Measurements from ENCODE around the gene NASP. TPM values are rescaled to one million over a fixed set of nuclear protein-coding genes. Genes with fewer than 3 reads are reported as not detected.

Gene NASP
- total RNA-seq, 2 experiments from 2014 or later: 227 to 246 TPM

DNA sequence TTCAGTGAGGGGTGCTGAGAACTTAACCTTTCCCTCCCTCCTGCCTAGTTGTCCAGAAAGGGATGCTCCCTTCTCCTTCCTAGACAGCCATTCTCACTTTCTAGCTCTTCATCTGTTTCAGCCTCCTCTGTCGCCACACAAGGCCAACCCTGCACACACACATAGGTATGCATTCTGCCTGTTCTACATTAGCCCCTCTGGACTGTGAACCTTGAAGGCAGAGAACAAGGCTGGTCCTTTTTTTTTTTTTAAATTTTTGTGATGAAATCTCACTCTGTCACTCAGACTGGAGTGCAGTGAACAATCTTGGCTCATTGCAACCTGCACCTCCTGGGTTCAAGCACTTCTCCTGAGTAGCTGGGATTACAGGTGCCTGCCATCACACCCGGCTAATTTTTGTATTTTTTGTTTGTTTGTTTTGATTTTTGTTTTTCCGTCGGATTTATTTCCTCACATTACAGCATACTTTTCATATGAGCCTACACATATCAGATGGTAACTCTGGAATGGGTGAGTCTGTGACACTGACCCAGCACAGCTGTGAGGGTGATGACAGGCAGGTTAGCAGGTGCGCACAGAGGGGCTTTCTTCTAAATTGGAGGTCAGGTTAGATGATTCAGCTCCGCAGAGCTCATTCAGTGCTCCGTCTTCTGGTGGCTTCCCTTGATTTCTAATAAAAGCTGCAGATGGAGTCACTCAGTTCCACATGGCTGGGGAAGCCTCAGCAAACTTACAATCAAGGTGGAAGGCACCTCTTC is 38.1 kb upstream of the NASP start:
- Mint-ChIP-seq H3K4me3 (no peak overlapping the region), H3K9me3 (no peaks in the 10 kb centered on the region), H3K36me3 (ENCODE audit: low read depth) (no peaks in the 10 kb centered on the region), H3K4me1 (ENCODE audit: low read depth) (peaks cover 37% of the 10 kb centered on the region), H3K27ac (no peak overlapping the region), H3K27me3 (peaks cover 1% of the 10 kb centered on the region)
- TF ChIP-seq, protein P1, sequence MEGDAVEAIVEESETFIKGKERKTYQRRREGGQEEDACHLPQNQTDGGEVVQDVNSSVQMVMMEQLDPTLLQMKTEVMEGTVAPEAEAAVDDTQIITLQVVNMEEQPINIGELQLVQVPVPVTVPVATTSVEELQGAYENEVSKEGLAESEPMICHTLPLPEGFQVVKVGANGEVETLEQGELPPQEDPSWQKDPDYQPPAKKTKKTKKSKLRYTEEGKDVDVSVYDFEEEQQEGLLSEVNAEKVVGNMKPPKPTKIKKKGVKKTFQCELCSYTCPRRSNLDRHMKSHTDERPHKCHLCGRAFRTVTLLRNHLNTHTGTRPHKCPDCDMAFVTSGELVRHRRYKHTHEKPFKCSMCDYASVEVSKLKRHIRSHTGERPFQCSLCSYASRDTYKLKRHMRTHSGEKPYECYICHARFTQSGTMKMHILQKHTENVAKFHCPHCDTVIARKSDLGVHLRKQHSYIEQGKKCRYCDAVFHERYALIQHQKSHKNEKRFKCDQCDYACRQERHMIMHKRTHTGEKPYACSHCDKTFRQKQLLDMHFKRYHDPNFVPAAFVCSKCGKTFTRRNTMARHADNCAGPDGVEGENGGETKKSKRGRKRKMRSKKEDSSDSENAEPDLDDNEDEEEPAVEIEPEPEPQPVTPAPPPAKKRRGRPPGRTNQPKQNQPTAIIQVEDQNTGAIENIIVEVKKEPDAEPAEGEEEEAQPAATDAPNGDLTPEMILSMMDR (IDR thresholded peaks at IDR 0.05): no peak
- intact Hi-C loops (cut with micrococcal nuclease): no loop called here
- DNase-seq (no peak), ATAC-seq (no peak)
- CTCF ChIA-PET: interaction anchor here (1.1 to 4.1 kb wide), 4 partner anchors 22 to 33 kb away, joined by 3 to 23 read pairs (median 8); partner anchors contain the start of gene PRDX1
- POLR2A ChIA-PET: interaction anchor here (0.6 to 6.0 kb wide), 10 partner anchors 10 to 814 kb away, joined by 3 to 85 read pairs (median 4); partner anchors contain the start of genes NASP and PRDX1

GRCh38 chr1:45550401-45551351 is 33.2 kb upstream of the NASP start, which contains the start of gene AKR1A1:
AKR1A1 (plus strand) TSS chr1:45550826; CDS start chr1:45561795, 10,969 bp downstream.
- Mint-ChIP-seq H3K4me3 (peak within 1 kb of the TSS; percentile 100), H3K4me1 (ENCODE audit: low read depth) (peaks cover 25% of the 10 kb centered on the region), H3K27ac (peak within 1 kb of the TSS; percentile 98), H3K36me3 (ENCODE audit: low read depth) (peaks cover 10% of the 10 kb centered on the region), H3K9me3 (no peaks in the 10 kb centered on the region), H3K27me3 (peaks cover 1% of the 10 kb centered on the region)
- ATAC-seq (peak; percentile 94), DNase-seq (peak; percentile 93)
- TF ChIP-seq, protein P1 (IDR thresholded peaks at IDR 0.05): no peak
- ChIA-PET CTCF (interaction anchor here (0.7 to 2.0 kb wide), 12 partner anchors 9 to 190 kb away, joined by 3 to 16 read pairs (median 4); partner anchors contain the start of genes CCDC163, MMACHC, PRDX1 and TESK2), POLR2A (interaction anchor here (0.6 to 3.9 kb wide), 18 partner anchors 8 to 819 kb away, joined by 3 to 64 read pairs (median 4); partner anchors contain the start of genes NASP and PRDX1)
- intact Hi-C loops (cut with micrococcal nuclease): loop anchor here (5.0 kb wide), 1 partner anchor 33 kb away; no protein-coding TSS in a partner anchor

DNA sequence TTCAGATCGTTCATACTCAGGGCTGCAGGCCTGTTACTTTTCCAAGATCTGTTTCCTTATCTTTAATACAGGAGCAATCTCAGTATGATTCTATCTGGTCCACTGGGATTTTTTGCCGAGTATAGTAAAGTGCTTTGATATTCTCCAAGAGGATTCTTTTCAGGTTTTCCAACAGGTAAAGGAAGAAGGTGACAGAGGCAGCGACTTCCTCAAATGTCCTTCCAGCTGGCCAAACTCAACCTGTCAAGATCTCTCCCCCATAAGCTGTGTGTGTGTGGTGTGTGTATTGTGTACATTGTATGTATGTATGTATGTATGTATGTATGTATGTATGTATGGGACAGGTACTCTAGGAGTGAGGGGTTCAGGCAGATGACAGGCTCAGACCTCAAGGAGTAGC is 32.2 kb upstream of the NASP start:
- TF ChIP-seq, protein P1 (IDR thresholded peaks at IDR 0.05): no peak

DNA sequence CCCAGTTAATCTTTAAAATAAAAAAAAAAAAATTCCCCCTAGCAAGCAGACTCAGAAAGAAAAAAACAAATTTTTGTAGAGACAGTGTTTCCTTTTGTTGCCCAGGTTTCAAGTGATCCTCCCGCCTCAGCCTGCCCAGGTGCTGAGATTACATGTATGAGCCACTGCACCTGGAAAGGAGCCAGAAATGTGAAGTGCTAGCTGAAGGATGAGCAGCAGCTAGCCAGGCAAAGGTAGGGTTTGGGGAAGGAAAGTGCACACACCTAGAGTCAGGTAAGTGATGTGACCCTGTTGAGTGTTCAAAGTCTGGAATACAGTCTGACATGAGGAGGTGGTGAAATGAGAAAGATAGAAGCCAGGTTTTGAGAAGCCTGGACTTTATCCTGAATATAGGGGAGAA is 31.5 kb upstream of the NASP start:
- H3K27me3 Mint-ChIP-seq: no peaks in the 10 kb centered on the region
- intact Hi-C loops (cut with micrococcal nuclease): loop anchor here (5.0 kb wide), 1 partner anchor 35 kb away; no protein-coding TSS in a partner anchor
- peak; percentile 21 for DNase-seq
- H3K27ac Mint-ChIP-seq: no peak overlapping the region
- H3K9me3 Mint-ChIP-seq: no peaks in the 10 kb centered on the region
- peaks cover 16% of the 10 kb centered on the region for H3K36me3 Mint-ChIP-seq (ENCODE audit: low read depth)
- ChIA-PET POLR2A (interaction anchor here (2.0 to 2.5 kb wide), 7 partner anchors 14 to 54 kb away, joined by 7 to 25 read pairs (median 14); partner anchors contain the start of genes NASP and PRDX1), CTCF (interaction anchor here (2.0 to 2.6 kb wide), 2 partner anchors 17 to 18 kb away, joined by 8 to 16 read pairs; no protein-coding TSS in a partner anchor)
- no peak for ATAC-seq
- peaks cover 23% of the 10 kb centered on the region for H3K4me1 Mint-ChIP-seq (ENCODE audit: low read depth)
- TF ChIP-seq, protein P1 (IDR thresholded peaks at IDR 0.05): no peak
- peak overlapping the region; percentile 100 for H3K4me3 Mint-ChIP-seq

More for the DNA sequence above, 32.2 kb upstream of the NASP start:
- Mint-ChIP-seq H3K4me1 (ENCODE audit: low read depth) (peaks cover 24% of the 10 kb centered on the region), H3K27me3 (peaks cover 1% of the 10 kb centered on the region), H3K9me3 (no peaks in the 10 kb centered on the region), H3K36me3 (ENCODE audit: low read depth) (peaks cover 16% of the 10 kb centered on the region), H3K27ac (peak overlapping the region; percentile 98), H3K4me3 (peak overlapping the region; percentile 100)
- ATAC-seq (no peak), DNase-seq (no peak)
- CTCF ChIA-PET: interaction anchor here (0.7 to 2.0 kb wide), 11 partner anchors 8 to 191 kb away, joined by 3 to 16 read pairs (median 5); partner anchors contain the start of genes CCDC163, MMACHC, PRDX1 and TESK2
- POLR2A ChIA-PET: interaction anchor here (0.6 to 3.9 kb wide), 13 partner anchors 9 to 53 kb away, joined by 3 to 64 read pairs (median 10); partner anchors contain the start of genes NASP and PRDX1
- intact Hi-C loops (cut with micrococcal nuclease): loop anchor here (5.0 kb wide), 1 partner anchor 34 kb away; no protein-coding TSS in a partner anchor

Measured in activated CD8-positive, alpha-beta T cell treated with anti-CD3 and anti-CD28 coated beads for 36 hours (primary cell).